ENCODE data around the gene MSI2. TPM values are rescaled to one million over a fixed set of nuclear protein-coding genes. Genes with fewer than 3 reads are reported as not detected.

The MSI2 gene
- total RNA-seq, 1 donor from 2014 or later, result 8.3 TPM

- no peak for DNase-seq (ENCODE audit: low read depth in 2 of 2)
Observed at GRCh38 chr17:57593739-57594462, 337.6 kb downstream of the MSI2 start.

- DNase-seq (ENCODE audit: low read depth in 2 of 2), result no peak
Observed at GRCh38 chr17:57594767-57595166, 338.4 kb downstream of the MSI2 start.

- DNase-seq (ENCODE audit: low read depth in 2 of 2), result no peak
Observed at GRCh38 chr17:57595426-57595825, 339.1 kb downstream of the MSI2 start.

GRCh38 chr17:57595947-57596695 is 339.8 kb downstream of the MSI2 start:
- peak; percentile 44 to 46 for DNase-seq (ENCODE audit: low read depth in 2 of 2)

GRCh38 chr17:57597101-57597500 is 340.8 kb downstream of the MSI2 start:
- no peak for DNase-seq (ENCODE audit: low read depth in 2 of 2)

GRCh38 chr17:57597531-57598453 is 341.5 kb downstream of the MSI2 start:
- DNase-seq (ENCODE audit: low read depth in 2 of 2), result peak; percentile 75 to 77

- no peak for DNase-seq (ENCODE audit: low read depth in 2 of 2)
Observed at GRCh38 chr17:57599271-57600045, 343.1 kb downstream of the MSI2 start.

- DNase-seq (ENCODE audit: low read depth in 2 of 2), result no peak
Observed at GRCh38 chr17:57600074-57600473, 343.8 kb downstream of the MSI2 start.

- DNase-seq (ENCODE audit: low read depth in 2 of 2), result no peak
Observed at GRCh38 chr17:57601143-57601735, 344.9 kb downstream of the MSI2 start.

- DNase-seq (ENCODE audit: low read depth in 2 of 2), result no peak
Observed at GRCh38 chr17:57602896-57603295, 346.6 kb downstream of the MSI2 start.

GRCh38 chr17:57603546-57603945 is 347.2 kb downstream of the MSI2 start:
- DNase-seq (ENCODE audit: low read depth in 2 of 2), result no peak

- no peak for DNase-seq (ENCODE audit: low read depth in 2 of 2)
Observed at GRCh38 chr17:57603978-57604377, 347.7 kb downstream of the MSI2 start.

- DNase-seq (ENCODE audit: low read depth in 2 of 2), result peak in 1 of 2 donors; percentile 28
Observed at GRCh38 chr17:57604771-57605674, 348.7 kb downstream of the MSI2 start.

- DNase-seq (ENCODE audit: low read depth in 2 of 2), result peak in 1 of 2 donors; percentile 40
Observed at GRCh38 chr17:57605675-57606105, 349.4 kb downstream of the MSI2 start.

GRCh38 chr17:57606111-57606875 is 350.0 kb downstream of the MSI2 start:
- no peak for DNase-seq (ENCODE audit: low read depth in 2 of 2)

- DNase-seq (ENCODE audit: low read depth in 2 of 2), result no peak
Observed at GRCh38 chr17:57607553-57608120, 351.3 kb downstream of the MSI2 start.

GRCh38 chr17:57608369-57609124 is 352.2 kb downstream of the MSI2 start:
- DNase-seq (ENCODE audit: low read depth in 2 of 2), result no peak
